Suppressor macrophage treated with lipopolysaccharide for 1 hour (primary cell): ENCODE data around the gene NPM3.
"Not testable (repeated sequence)": the region's sequence is repeated elsewhere in the genome, so short reads cannot be mapped to it uniquely, and the experiment has no call there.

Experiments used
- DNase-seq, 3 donors: peaks; one replicate each; pipeline ENCODE4 v3.0.0-alpha.2; 2020 to 2022

NPM3 gene

DNA sequence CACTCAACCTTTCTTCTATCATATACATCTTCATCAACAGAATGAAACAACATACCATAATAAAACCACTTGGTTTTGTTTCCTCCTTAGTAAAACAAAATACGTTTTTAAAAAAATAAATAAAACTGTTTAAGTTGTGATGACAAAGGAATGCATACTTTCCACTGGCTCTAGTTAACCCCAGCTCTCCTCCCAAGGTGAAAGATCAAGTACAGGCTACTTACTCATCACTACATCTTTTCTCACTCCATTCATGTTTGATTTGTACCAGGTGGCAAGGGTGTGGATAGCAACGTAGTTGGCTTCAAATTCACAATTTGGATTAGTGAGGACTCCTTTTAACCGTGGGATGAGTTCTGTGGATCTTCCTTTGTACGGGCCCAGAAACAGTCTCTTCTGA is 20.3 kb upstream of the NPM3 start:
- DNase-seq: no peak

DNA sequence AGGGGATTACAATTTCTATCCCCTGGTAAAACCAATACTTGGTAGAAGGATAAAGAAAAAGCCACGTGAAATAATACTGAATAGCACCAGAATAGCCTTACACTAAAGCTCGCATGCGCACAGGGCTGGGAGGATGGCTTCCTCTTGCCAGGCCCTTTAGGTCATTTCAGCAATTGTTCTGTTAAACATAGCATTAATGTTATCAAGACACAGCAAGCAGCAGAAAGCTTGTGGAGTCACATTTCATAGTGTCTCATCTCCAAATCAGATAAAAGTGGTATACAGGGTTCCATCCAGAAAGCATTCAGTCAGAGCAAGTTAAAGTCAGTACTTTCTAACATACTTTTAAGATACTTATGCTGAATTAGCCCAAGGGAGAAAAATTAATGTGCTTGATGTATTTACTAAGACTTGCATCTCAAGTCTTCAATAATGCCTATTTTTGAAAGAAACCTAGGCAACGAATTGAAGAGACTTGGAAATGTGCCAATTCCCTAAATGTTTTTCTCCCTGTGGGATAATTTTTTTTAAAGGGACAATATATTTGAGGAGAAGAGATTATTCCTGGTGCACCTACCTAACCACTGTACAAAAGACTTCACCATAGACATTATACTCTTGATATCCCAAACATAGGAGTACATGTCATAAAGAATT is 14.3 kb upstream of the NPM3 start:
- DNase-seq: no peak

DNA sequence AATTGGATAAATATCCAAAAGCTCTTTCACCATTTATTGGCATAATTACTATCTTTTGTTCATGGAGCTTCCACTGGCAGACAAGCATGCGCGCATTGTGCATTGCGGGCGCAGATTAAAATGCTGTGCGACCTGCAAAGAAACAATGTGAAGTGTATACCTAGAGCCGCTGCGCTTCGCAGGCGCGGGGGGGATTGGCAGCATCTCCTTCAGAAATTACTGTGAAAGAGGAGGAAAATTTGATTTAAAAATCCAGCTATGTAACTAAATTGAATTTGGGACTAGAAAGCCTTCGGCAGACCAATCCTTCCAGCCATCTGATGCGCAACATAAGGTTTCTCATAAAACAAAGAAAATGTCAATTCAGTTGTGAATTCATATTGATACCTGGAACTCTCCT is 10.3 kb upstream of the NPM3 start:
- no peak for DNase-seq

DNA sequence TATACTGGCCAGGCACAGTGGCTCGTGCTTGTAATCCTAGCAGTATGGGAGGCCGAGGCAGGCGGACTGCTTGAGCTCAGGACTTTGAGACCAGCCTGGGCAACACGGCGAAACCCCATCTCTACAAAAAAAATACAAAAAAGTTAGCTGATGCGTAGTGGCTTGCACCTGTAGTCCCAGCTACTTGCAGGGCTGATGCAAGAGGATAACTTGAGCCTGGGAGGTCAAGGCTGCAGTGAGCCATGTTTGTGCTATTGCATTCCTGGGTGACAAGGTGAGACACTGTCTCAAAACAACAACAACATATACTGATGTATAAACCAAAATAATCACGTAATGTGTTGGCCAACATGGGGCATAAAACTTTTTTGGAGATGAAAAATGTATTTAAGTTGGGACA is 6.4 kb upstream of the NPM3 start:
- no peak for DNase-seq

DNA sequence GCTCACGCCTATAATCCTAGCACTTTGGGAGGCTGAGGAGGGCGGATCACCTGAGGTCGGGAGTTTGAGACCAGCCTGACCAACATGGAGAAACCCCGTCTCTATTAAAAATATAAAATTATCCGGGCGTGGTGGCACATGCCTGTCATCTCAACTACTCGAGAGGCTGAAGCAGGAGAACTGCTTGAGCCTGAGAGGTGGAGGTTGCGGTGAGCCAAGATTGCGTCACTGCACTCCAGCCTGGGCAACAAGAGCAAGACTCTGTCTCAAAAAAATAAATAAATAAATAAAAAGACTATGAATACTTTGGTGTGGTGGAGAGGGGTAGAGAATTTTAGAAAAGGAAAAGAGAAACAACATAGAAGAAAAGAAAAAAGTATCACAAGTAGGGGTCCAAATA is 6.0 kb upstream of the NPM3 start:
- not testable (repeated sequence) for DNase-seq

DNA sequence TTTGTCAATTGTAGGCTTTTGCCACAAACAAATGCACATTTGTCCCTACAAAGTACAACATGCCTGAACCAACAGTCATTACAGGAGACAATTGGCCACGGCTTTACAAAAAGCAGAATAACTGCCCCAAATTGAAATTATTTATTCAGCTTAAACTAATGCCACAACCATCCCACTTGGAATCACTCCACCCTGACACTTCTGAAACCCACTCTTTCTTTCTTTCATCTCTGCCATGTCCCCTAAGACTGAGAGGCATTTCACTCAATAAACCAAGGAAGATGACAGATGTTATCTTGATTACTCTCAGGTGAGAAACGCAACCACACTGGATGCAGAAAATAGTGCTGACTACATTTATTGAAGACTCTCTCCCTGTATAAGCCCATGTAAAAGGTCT is 2.6 kb upstream of the NPM3 start:
- DNase-seq: no peak

DNA sequence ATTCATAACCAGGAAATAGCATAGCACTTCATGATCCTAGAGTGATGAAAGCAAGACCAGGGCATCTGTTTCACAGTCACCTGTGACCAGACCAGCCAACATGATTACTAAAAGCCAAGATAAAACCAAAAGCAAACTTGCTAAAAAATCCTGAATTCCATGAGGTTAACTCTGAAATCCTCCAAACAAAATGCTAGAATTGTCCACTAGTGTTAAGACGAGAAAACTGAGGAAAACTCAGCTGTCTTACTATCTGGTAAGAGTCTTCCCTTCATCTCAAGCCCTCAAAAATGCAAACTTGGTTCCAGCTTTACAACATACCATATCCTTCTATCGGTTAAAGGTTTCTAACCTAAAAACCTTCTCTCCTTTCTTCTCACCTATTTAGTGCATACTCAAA is 1.3 kb upstream of the NPM3 start:
- no peak for DNase-seq

DNA sequence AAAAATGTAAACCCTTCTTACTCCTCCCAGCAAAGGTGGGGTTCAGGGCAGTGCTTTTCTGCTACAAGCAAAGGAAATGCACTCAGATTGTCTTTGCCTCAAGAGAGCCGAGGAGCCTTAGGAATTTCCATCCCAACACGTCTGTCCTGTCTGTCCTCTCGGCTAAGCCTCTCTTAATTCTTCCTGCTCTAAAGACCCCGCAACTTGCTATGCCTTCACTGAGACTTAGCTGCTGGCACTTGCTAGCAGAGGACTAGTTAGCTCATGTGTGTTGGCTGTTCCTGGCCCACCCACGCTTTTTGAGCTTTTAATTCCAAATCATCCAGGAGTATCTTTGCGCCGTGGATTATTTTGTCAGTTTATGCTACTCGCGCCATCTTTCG is 481 bp upstream of the NPM3 start:
- no peak for DNase-seq

DNA sequence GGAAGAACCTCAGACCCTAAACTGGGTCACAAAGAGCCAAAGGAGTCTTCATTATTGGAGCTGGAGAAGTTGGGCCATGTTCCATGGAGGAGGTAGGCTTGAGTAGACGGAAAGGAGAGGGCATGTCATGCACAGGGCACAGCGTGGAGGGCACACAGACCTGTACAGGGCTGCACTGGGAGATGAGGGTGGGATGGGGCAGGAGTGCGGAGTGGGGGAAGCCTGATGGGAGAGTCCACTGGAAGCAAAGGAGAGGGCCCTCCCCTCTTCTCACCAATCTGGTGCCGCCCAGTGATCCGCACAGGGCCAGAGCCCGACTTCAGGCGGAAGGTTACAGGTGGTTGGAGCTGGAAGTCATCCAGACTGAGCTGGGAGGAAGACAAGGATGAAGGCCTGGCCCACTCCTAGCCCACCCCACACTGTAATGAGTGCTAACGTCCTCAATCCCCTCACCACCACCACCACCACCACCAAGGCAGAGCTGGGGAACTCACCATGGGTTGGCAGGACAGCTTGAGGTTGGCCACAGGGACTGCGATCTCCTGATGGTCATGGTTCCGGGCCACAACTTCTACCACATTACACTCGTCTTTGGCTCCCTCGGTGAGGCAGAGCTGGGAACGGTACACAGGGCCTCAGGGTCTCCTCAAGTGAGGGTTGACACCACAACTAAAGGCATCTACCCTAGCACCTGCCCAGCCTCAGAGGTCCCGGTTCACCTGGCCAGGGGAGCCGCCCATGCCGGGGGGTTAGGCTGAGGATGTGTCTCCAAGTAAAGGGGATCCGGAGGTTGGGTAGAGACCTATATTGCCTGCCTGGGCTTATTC is 1.0 kb downstream of the NPM3 start:
- DNase-seq: no peak

DNA sequence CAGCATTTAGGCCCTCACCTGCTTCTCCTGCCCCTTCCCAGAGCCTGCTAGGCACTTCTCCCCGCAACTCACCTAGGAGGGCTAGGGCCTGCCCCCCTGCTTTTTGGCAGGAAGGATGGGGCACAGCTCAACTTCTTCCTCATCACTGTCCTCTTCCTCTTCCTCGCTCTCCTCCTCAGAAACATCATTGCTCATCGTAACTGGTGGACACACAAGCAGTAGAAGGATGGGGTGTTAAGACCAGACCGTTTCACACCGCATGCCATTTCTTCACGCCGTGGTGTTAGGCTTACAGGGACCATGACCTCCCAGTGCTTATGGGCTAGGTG is 1.6 kb downstream of the NPM3 start:
- DNase-seq: no peak

DNA sequence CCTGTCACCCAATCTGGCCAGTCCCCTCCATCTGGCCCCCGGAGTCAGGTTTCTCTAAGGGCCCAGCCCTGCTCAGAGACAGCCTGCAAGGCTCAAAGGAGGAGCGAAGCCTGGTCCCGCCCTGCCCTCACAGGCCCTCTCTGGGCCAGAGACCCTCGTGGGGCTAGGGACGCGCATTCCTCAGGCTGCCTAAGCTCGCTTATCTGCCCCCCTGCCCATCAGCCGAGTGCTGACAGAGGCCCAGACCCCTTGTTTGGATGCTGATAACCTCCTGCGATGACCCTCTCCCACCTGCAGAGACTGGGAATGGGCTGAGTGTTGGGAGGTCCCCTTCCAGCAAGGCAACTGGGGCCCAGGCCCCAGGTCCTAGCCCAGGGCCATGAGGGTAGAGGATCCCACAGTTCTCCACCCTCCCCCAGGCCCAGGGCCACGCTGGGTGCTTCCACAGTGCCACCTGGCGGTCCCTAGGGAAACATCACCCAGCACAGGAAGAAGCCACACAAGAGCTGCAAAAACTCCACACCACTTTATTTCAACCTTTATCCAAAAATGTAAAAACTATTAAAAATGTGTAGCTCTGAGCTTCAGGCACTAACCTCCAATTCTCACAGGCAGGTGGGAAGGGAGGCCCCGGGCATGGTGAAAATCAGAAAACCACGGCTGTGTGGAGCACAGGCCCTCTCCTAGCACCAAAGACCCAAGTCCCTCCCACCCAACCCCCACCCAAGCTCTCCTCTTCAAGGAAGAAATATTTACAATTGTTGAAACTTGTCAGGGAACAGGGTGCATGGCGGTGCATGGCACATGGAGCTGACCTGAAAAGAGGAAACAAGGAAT is 2.2 kb downstream of the NPM3 start:
- DNase-seq: peak; percentile 76 to 88 (median 80)

DNA sequence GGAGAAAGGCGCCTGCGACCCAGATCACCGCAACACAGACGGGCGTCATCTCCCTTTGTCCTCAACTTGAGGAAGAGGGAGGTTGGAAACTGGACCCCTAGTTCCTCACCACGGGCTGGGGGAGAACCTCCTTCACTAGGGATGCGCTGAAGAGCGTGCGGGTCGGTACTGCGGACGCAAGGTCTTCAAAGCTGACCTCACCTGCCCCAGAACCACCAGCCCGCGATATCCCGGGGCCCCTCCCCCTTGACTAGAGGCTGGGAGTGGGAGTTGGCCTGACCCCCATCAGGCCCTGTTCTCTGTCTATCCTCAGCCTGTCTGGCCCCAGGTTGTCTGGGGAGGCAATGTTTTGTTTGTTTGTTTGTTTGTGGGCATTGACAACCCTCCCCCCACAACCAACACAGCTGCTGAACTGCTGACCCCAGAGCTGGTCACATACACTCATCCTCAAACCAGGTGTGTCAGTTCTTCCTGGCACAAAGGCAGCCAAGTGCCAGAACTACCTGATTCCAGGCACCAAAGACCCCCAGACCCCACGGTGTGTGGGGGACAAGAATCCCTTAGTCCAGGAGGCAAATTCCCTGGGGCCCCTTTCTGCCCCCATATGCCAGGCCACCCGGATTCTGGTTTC is 2.9 kb downstream of the NPM3 start:
- no peak for DNase-seq

DNA sequence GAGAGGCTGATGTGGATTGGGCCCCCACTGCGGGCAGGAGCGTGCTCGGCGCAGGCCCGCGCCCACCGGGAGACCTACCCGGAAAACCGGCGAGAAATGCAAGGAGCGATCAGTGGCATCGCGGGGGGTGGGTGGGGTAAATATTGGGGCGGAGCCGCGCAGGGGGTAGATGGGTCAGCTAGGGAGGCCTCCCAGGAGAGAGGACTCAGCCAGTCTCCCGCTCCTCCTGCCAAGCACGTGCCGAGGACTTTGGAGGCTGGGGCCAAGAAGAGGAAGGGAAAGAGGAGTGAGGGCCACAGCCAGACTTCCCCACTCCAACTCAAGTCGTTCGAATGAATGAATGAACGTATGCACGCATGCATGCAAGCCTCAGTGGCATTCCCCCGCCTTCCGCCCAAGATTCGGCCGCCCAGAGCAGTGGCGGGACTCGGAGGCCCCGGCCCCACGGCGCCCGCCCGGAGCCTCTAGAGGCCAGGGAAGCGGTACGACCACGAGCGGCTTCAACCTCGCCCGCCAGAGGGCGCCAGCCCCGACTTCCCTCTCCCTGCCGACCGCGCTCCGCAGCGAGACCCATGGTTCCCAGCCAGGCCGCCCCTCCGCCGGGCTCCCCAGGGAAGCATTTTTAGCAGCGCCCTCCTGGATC is 3.6 kb downstream of the NPM3 start:
- DNase-seq: peak; percentile 84 to 94 (median 90)

DNA sequence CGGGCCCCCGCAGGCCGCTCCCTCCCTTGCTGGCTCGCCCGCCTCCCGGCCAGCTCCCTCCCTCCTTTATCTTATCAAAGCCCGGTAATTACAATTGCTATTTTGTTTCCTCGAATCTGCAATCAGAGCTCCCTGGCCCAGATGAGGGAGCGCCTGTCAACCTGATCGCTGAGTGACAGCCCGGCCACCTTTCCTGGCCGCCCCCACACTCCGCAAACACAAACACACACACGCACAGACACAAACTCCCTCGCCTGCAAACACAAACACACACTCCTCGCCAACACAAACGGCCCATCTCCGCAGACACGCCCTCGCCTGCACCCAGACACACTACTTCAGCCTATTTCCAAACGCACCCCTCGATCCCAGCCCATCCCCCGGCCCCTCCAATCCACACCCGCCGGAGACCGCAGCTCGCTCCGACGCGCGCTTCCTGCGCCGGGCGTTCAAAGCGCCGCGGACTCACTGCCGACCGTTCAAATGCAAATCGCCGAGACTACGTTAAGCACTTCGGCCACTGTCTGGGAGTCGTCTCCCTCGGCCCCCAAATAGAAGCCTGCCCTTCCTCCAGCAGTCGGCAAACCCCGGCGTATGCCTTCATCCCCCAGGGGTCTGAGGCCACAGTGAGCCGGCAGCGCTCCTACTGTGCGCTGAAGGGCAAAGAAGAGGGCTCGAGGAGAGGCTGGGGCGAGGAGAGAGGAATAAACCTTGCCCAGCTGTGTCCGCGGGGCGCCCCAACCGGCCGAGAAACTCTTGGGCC is 4.3 kb downstream of the NPM3 start:
- DNase-seq: peak; percentile 19 to 60 (median 39)

DNA sequence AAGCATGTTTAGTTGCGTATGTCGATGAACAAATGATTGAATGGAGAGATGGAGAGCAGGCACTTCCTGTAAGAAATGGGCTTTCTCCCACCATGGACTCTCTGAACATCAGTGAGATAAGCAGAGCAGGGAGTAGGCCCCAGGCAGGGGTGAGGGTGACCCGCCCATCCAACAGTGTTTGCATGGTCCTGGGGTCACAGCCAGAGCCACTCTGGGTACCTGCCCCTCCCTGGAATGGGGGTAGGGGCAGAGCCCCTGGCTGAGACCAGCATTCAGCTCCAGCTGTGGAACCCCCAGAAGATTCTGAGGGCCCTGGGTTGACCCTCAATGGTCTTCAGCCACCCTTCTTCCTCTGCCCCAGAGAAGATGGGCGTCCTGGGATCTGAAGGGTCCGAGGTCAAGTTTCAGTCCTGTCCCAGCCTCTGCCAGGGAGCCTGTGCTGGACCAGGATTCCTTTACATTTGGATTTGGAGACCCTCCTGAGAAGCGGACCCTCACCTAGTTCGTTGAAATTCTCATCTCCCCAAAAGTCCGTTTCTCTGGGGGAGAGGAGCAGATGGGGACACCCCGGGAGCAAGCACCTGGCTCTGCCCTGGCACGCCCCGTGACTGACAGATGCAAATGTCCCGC is 5.0 kb downstream of the NPM3 start:
- DNase-seq: no peak

DNA sequence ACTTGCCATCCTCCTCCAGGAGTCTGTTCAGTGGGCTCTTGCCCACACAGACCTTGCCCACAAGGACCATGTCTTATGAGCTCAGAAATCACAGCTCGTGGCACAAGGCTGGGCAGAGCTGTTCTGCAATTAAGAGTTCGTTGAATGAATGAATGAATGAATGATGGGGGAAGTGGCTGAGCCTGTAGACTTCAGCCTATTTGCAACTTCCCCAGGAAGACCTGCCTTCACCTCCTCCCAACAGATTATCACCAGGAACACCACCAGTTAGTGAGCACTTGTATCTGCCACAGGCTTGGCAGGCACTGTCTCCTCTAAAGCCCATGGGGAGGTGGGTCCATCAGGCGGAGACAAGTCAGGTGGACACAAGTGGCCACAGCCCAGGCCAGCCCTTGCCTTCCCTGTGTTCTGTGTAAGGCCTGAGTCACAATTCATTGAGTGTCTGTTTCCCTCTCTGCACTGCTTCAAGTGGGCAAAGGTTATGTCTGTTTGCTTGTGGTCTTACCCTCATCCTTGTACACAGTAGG is 5.6 kb downstream of the NPM3 start:
- DNase-seq: no peak

DNA sequence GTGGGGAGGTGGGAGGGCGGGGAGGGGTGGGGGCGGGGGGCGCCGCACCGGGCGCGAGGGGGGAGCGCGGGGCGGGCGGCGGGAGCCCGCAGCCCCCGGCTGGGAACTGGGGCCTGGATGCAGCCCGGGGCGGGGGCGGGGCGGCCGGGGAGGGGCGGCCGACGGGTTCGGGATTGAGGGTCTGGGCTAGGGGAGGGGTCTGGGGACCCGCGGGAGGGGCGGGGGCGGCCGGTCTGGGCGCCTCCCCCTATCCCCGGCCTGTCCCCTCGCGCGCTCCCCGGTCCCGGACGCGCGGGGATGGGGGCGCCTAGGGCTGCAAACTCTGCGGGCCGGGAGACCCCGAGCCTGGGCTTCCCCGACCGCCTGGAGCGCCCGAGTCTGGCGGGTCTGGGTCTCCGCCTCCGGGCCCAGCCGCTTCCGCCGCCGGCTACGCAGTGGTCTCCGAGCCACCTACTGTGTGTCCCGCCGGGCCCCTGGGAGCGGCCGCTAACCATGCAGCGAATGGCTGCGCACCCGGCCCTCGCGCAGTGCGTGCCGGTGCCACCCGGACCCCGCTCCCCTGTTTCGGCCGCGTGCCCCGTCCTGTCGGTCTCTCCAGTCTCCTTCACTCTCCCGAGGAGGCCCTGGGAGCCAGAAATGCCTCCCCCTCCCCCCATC is 7.0 kb downstream of the NPM3 start:
- no peak for DNase-seq

DNA sequence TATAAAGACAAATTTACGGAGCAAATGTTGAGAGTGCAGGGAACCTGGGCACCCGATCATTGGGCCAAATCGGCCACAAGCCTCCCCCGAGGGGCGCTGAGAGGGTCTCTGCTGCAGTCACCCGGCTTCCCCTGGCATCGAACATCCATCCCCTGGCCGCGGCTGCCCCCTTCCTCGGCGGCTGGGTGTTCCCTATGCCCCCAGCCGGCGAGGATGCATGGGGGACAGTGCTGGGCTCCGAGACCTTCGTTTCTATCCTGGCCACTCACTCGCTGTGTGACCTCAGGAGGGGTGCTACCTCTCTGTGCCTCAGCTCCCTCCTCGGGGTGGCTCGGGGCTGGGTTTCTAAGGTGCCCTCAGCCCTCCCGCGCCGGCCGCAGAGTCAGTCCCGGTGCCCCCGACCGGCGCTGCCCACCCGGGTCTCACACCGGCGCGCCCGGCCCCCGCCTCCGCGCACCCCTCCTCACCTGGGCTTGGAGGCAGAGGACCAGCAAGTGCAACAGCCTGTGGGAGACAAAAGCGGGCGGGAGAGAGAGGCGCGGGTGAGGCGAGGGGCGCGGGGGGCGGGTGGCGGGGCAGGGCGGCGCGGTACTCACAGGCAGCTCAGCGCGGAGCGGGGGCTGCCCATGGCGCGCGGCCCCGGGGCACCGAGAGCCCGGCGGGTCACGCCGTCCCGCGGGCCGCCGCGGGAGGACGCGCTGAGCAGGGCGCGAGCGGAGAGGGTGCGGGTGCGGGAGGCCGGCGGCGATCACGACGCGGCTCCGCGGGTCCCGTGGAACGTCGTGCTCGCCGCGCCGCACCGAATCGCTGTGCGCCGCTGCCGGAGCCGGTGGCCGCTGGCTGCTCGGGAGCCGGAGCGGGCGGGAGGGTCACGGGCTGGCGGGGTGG is 7.7 kb downstream of the NPM3 start, which contains the start of gene FGF8:
Gene FGF8, minus strand, starts transcription at position 842 of the 888 bp plus-strand sequence. Its CDS starts 214 bp downstream, at position 628.
- DNase-seq: peak in 1 of 3 donors; percentile 42

DNA sequence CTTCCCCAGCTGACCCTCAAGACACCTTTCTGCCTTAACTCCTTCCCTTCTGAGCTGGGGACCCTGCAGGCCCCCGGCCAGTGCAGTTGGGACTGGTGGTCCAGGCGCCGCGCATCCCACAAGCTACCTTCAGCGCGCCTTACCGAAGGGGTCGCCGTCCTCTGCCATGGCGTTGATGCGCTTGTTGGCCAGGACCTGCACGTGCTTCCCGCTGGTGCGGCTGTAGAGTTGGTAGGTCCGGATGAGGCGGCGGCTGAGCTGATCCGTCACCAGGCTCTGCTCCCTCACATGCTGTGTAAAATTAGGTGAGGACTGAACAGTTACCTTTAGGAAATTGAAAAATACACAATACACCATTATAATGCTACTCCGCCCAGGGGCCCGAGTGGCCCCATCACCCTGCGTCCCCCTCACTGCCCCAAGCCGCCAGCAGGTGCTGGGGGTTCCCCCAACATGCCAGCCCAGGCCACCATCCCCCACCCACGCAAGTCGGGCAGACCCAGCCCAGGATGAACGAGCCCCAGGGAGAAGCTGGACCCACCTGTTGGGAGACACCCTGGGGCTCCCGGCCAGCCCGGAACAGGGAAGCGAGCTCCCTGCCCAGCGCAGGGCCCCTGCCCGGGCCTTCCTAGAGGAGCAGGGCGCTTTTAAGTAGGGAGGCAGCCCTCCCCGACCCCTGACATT is 8.5 kb downstream of the NPM3 start:
- DNase-seq: no peak
